GM12878 (cell line): Measurements from ENCODE around the gene CDK7. TPM values are rescaled to one million over a fixed set of nuclear protein-coding genes. Genes with fewer than 3 reads are reported as not detected.

Experiments used
- ATAC-seq: fragments of 200-7000 bp; cut with Tn5 transposase; 3 replicates; pipeline ENCODE4 v1.9.1; 2020; ENCODE audit warnings: mild to moderate bottlenecking, moderate library complexity
- BruUV-seq: library from RNA; stranded (reverse); fragments of 400-500 nt; replicated peaks from 2 replicates; lab custom pipeline; 2021; lab: Mats Ljungman, UMichigan
- CTCF ChIA-PET: fragments of 300-600 bp; sonication (Branson Sonifier 250); formaldehyde crosslinking; extraction: SDS; loops from one replicate; lab custom pipeline; 2021; ENCODE audit warnings: inconsistent platforms; lab: Yijun Ruan, JAX
- POLR2A ChIA-PET: fragments of 350-600 bp; formaldehyde crosslinking; extraction: SDS; loops from one replicate; lab custom pipeline; 2021; ENCODE audit warnings: inconsistent platforms; lab: Charles Lee
- RAD21 ChIA-PET: fragments of 300-600 bp; sonication (Branson Sonifier 250); formaldehyde crosslinking; loops from one replicate; lab custom pipeline; 2023; ENCODE audit warnings: antibody characterized with exemption; ENCODE audit not compliant: unreplicated experiment; lab: Charles Lee
- SMC1A ChIA-PET: fragments of 300-600 bp; sonication (Branson Sonifier 250); formaldehyde crosslinking; loops from one replicate; lab custom pipeline; 2023; ENCODE audit not compliant: unreplicated experiment, uncharacterized antibody; lab: Charles Lee
- DNase-seq: peaks from one replicate; pipeline ENCODE4 v3.0.0-alpha.2; 2011; ENCODE audit warnings: low read depth, low spot score
- FAIRE-seq: peaks from 3 replicates; lab custom pipeline; 2011; peaks lifted over from hg19 to GRCh38; lab: Jason Lieb, UNC
- H2AFZ ChIP-seq: 2 replicates; pipeline ENCODE4 v1.6.0; 2011; ENCODE audit warnings: low read depth, low read length, control low read depth; ENCODE audit not compliant: control insufficient read depth
- H3K27ac ChIP-seq: 2 replicates; pipeline ENCODE4 v1.5.1; 2011; ENCODE audit warnings: control low read depth; ENCODE audit not compliant: control insufficient read depth, insufficient read depth
- H3K27me3 ChIP-seq, 2 experiments: replicated peaks in 1 of 2; 2 replicates each; pipeline versions ENCODE4 v1.6.0 to v1.6.1; 2011; ENCODE audit warnings: low read length in 1 of 2; ENCODE audit not compliant: control insufficient read depth in 2 of 2, insufficient read depth in 2 of 2
- H3K36me3 ChIP-seq, 2 experiments: 2 replicates each; pipeline ENCODE4 v1.5.1; 2011; ENCODE audit warnings: low read length in 1 of 2; ENCODE audit not compliant: control insufficient read depth in 2 of 2, insufficient read depth in 2 of 2
- H3K4me1 ChIP-seq: 2 replicates; pipeline ENCODE4 v1.6.1; 2011; ENCODE audit warnings: mild to moderate bottlenecking, low read length, moderate library complexity, mixed read lengths; ENCODE audit not compliant: control insufficient read depth, insufficient read depth
- H3K4me2 ChIP-seq: 2 replicates; pipeline ENCODE4 v1.6.0; 2011; ENCODE audit warnings: control low read depth; ENCODE audit not compliant: control insufficient read depth, insufficient read depth
- H3K4me3 ChIP-seq: fragments of 200-600 bp; sonication (generic); 2 replicates; pipeline ENCODE4 v1.5.1; 2016
- H3K79me2 ChIP-seq: 2 replicates; pipeline ENCODE4 v1.6.0; 2011; ENCODE audit warnings: low read length; ENCODE audit not compliant: control insufficient read depth, insufficient read depth
- H3K9ac ChIP-seq: 2 replicates; pipeline ENCODE4 v1.8.0; 2011; ENCODE audit warnings: low read length, control low read depth, mixed read lengths; ENCODE audit not compliant: control insufficient read depth, insufficient read depth
- H3K9me3 ChIP-seq: replicated peaks from 3 replicates; pipeline ENCODE4 v1.5.1; 2011; ENCODE audit warnings: mild to moderate bottlenecking, low read length; ENCODE audit not compliant: control insufficient read depth, insufficient read depth
- H4K20me1 ChIP-seq: 2 replicates; pipeline ENCODE4 v1.6.0; 2011; ENCODE audit not compliant: control insufficient read depth, insufficient read depth
- CHD2 ChIP-seq: IDR thresholded peaks from 2 replicates; pipeline ENCODE4 v1.6.1; 2011; ENCODE audit warnings: low read depth, low read length, improper control_type of control experiment, borderline replicate concordance
- E4F1 ChIP-seq: fragments of 450-650 bp; IDR thresholded peaks from 2 replicates; pipeline ENCODE4 v1.6.1; 2018; ENCODE audit warnings: borderline replicate concordance, mild to moderate bottlenecking; ENCODE audit not compliant: partially characterized antibody
- EED ChIP-seq: sonication (generic); IDR thresholded peaks from 2 replicates; pipeline ENCODE4 v1.6.1; 2016; ENCODE audit warnings: antibody characterized with exemption, low read depth
- ETV6 ChIP-seq, 2 experiments: fragments of 450-650 bp in 1 of 2; IDR thresholded peaks in 1 of 2; conservative IDR thresholded peaks in 1 of 2; 2 replicates each; pipeline ENCODE4 v1.6.1; 2014; ENCODE audit warnings: antibody characterized with exemption in 1 of 2, borderline replicate concordance in 1 of 2, low read depth in 1 of 2, mild to moderate bottlenecking in 1 of 2, moderate library complexity in 1 of 2
- LARP7 ChIP-seq: fragments of 450-650 bp; IDR thresholded peaks from 2 replicates; pipeline ENCODE4 v1.6.1; 2017; ENCODE audit warnings: mild to moderate bottlenecking
- MEF2A ChIP-seq: IDR thresholded peaks from 2 replicates; pipeline ENCODE4 v1.6.1; 2011; ENCODE audit warnings: low read depth, mild to moderate bottlenecking, low read length, moderate library complexity; ENCODE audit not compliant: insufficient read depth
- PAX5 ChIP-seq: IDR thresholded peaks from 2 replicates; pipeline ENCODE4 v1.6.1; 2011; ENCODE audit warnings: low read depth, low read length, borderline replicate concordance
- PAX8 ChIP-seq: fragments of 450-650 bp; IDR thresholded peaks from 2 replicates; pipeline ENCODE4 v1.6.1; 2017; ENCODE audit warnings: mild to moderate bottlenecking, moderate library complexity
- SIX5 ChIP-seq: IDR thresholded peaks from 2 replicates; pipeline ENCODE4 v1.6.1; 2011; ENCODE audit warnings: mild to moderate bottlenecking, low read depth, low read length, moderate library complexity; ENCODE audit not compliant: severe bottlenecking
- SMAD1 ChIP-seq: fragments of 450-650 bp; IDR thresholded peaks from 2 replicates; pipeline ENCODE4 v1.6.1; 2018; ENCODE audit warnings: mild to moderate bottlenecking, low read depth; ENCODE audit not compliant: partially characterized antibody
- WGBS: methylation state at CpG from one replicate; pipeline ENCODE4 v1.1.6; 2016; ENCODE audit warnings: low lambda C conversion rate; ENCODE audit not compliant: insufficient replicate concordance, insufficient coverage; ENCODE audit errors: missing lambda C conversion rate; 5-methylcytosine and 5-hydroxymethylcytosine counted together
- in situ Hi-C: fragments of 300-500 bp; cut with MboI; formaldehyde crosslinking; loops from 9 replicates; pipeline ENCODE4 v1.14.3; 2018; ENCODE audit warnings: mixed read lengths
- intact Hi-C: fragments of 100-400 bp; cut with micrococcal nuclease; formaldehyde crosslinking; loops from one replicate; pipeline ENCODE4 v1.14.2; 2022; ENCODE audit not compliant: unreplicated experiment
- polyA plus RNA-seq, 11 experiments: library from polyadenylated mRNA; depleted of rRNA in 4 of 11; unstranded in 6 of 11; stranded (reverse) in 5 of 11; fragments of >200 nt; fragmentation: Nextera tagmentation in 4 of 11; fragmentation: Illumina TruSeq in 1 of 11; extraction: Ambion mirVana in 4 of 11; extraction: Trizol in 1 of 11; gene quantifications; 1 replicate in 1 of 11; 2 replicates in 10 of 11; pipeline versions ENCODE4 v1.2.1 to v1.2.3, GENCODE V29; 2011 to 2016; ENCODE audit warnings: inconsistent platforms in 2 of 11, missing spikeins in 2 of 11, low read depth in 1 of 11
- total RNA-seq, 4 experiments: library from RNA; depleted of rRNA in 3 of 4; stranded (reverse); fragments of >200 nt in 3 of 4; fragmentation: Illumina TruSeq in 1 of 4; extraction: Trizol in 1 of 4; gene quantifications; 2 replicates each; pipeline versions ENCODE4 v1.2.1 to v1.2.3, GENCODE V29; 2013 to 2021

Gene CDK7
- total and polyA plus RNA-seq, 10 of the 15 experiments (the other 5 are each of a cell fraction or from before 2014, with no cell fraction given): 26.0 to 93.9 (median 43.0) TPM

- no peak for TF ChIP-seq E4F1
- TF ChIP-seq SIX5: no peak
- TF ChIP-seq CHD2: no peak
- TF ChIP-seq MEF2A: no peak
- no peak for TF ChIP-seq PAX5
These were observed 41.9 kb downstream of the CDK7 start (continued) for GRCh38 chr5:69276422-69277174.

GRCh38 chr5:69279517-69279916, 44.8 kb downstream of the CDK7 start:
- no peaks in the 10 kb centered on the region for H4K20me1 ChIP-seq
- 87% methylated on average over 5 of the region's 5 CpGs for WGBS
- no peak for DNase-seq
- in situ Hi-C loops (no loop called here), intact Hi-C loops (loop anchor here (10.0 kb wide), 1 partner anchor 115 kb away; no protein-coding TSS in a partner anchor)
- SMC1A ChIA-PET: interaction anchor here (1.2 to 2.2 kb wide), 2 partner anchors 10 to 15 kb away, joined by 6 read pairs; no protein-coding TSS in a partner anchor
- no peak overlapping the region for H3K4me2 ChIP-seq
- H3K4me1 ChIP-seq: no peaks in the 10 kb centered on the region
- BruUV-seq: no TSS peak
- no peaks in the 10 kb centered on the region for H3K79me2 ChIP-seq
- H3K4me3 ChIP-seq: no peak overlapping the region
- no peak overlapping the region for H3K27ac ChIP-seq
- RAD21 ChIA-PET: no interaction called here
- no peak overlapping the region for H2AFZ ChIP-seq
- H3K27me3 ChIP-seq: no peaks in the 10 kb centered on the region
- no peak overlapping the region for H3K9ac ChIP-seq
- FAIRE-seq: no peak
- CTCF ChIA-PET: no interaction called here
- no peak for ATAC-seq
- POLR2A ChIA-PET: no interaction called here
- H3K36me3 ChIP-seq: peaks cover 0 to 12% of the 10 kb centered on the region in 2 experiments; a peak in 1 of 4 replicates
- H3K9me3 ChIP-seq: no peaks in the 10 kb centered on the region
- no peak for TF ChIP-seq PAX8
- no peak for TF ChIP-seq ETV6 (conservative IDR thresholded peaks at IDR 0.05 in 1 of 2, IDR thresholded peaks at IDR 0.05 in 1 of 2; ENCODE audit: borderline replicate concordance in 1 of 2, low read depth in 1 of 2)
- no peak for TF ChIP-seq EED
- no peak for TF ChIP-seq SMAD1
- TF ChIP-seq LARP7: no peak
